Motor neuron (in vitro differentiated cells): ENCODE results near the gene RNF150. TPM values are rescaled to one million over a fixed set of nuclear protein-coding genes. Genes with fewer than 3 reads are reported as not detected.

ENCODE experiments used
- ATAC-seq, 8 experiments: fragments of 200-7000 bp; cut with Tn5 transposase; replicated peaks in 6 of 8; 2 replicates each; pipeline ENCODE4 v1.8.0; 2021; ENCODE audit warnings: mild to moderate bottlenecking in 8 of 8, moderate library complexity in 8 of 8
- H3K27ac ChIP-seq, 2 donors: fragments of 250-450 bp; sonication (Bioruptor Pico); 2 replicates each; pipeline ENCODE4 v1.9.0; 2021; ENCODE audit warnings: antibody characterized with exemption in 2 of 2, mild to moderate bottlenecking in 2 of 2, moderate library complexity in 1 of 2
- H3K4me1 ChIP-seq, 2 donors: fragments of 250-450 bp; sonication (Bioruptor Pico); replicated peaks in 1 of 2; 2 replicates each; pipeline ENCODE4 v1.6.1; 2021; ENCODE audit warnings: antibody characterized with exemption in 2 of 2, mild to moderate bottlenecking in 2 of 2, moderate library complexity in 1 of 2
- H3K4me3 ChIP-seq, 5 donors: fragments of 250-450 bp; sonication (Bioruptor Pico); 2 replicates each; pipeline ENCODE4 v1.9.0; 2021; ENCODE audit warnings: antibody characterized with exemption in 5 of 5, mild to moderate bottlenecking in 5 of 5, moderate library complexity in 4 of 5
- WGBS, 10 experiments: fragments of 450-650 bp; shearing (Covaris generic); methylation state at CpG; one replicate each; pipeline ENCODE4 v1.0.0; 2022; 5-methylcytosine and 5-hydroxymethylcytosine counted together
- in situ Hi-C, 9 experiments: fragments of 400-800 bp; cut with MboI; loops; one replicate each; pipeline ENCODE4 v1.15.0; 2021; ENCODE audit warnings: low sequenced_read_pairs in 9 of 9, low pct_unique_long_range_greater_than_20kb in 2 of 9; ENCODE audit not compliant: unreplicated experiment in 9 of 9
- total RNA-seq, 8 experiments: library from RNA; unstranded; fragments of 300-600 nt; gene quantifications; 2 replicates each; pipeline versions ENCODE4 v1.2.3 to v1.2.4, GENCODE V29; 2022

Gene RNF150
- total RNA-seq, 8 experiments from 2014 or later: 0.71 to 45.2 (median 20.0) TPM

- in situ Hi-C loops: loop anchor here in 8 of 9 experiments (10.0 to 25.0 kb wide), 3 partner anchors 267 to 505 kb away; partner anchors contain the start of genes RNF150 (in 8 of the 8) and SCOC (in 2 of the 8)
- WGBS, 10 experiments: 70 to 100% (median 85%) methylated on average over 2 to 3 of the region's 3 CpGs; no CpG with 5 or more reads in 4 of the 10 experiments
- Histone ChIP-seq H3K4me1 (peaks cover 0 to 8% of the 10 kb centered on the region in 2 donors), H3K27ac (no peak overlapping the region), H3K4me3 (no peak overlapping the region)
- no peak for ATAC-seq
Measured at GRCh38 chr4:140867356-140867755, 265.9 kb downstream of the RNF150 start.

- in situ Hi-C loops: loop anchor here in 8 of 9 experiments (10.0 to 25.0 kb wide), 3 partner anchors 268 to 504 kb away; partner anchors contain the start of genes RNF150 (in 8 of the 8) and SCOC (in 2 of the 8)
Measured at GRCh38 chr4:140866492-140867005, 266.7 kb downstream of the RNF150 start.

GRCh38 chr4:140865253-140866217 is 267.7 kb downstream of the RNF150 start:
- no peak overlapping the region for H3K4me3 ChIP-seq
- in situ Hi-C loops: loop anchor here in 8 of 9 experiments (10.0 to 25.0 kb wide), 3 partner anchors 269 to 503 kb away; partner anchors contain the start of genes RNF150 (in 8 of the 8) and SCOC (in 2 of the 8)
- WGBS, 10 experiments: 43 to 89% (median 72%) methylated on average over 2 to 7 of the region's 7 CpGs
- peak in 2 of 8 experiments; percentile 33 to 50 for ATAC-seq
- H3K4me1 ChIP-seq: peaks cover 0 to 11% of the 10 kb centered on the region in 2 donors
- no peak overlapping the region for H3K27ac ChIP-seq

More at GRCh38 chr4:140866492-140867005, 266.7 kb downstream of the RNF150 start:
- 19 to 91% (median 30%) methylated on average over 1 to 5 of the region's 5 CpGs; no CpG with 5 or more reads in 1 of the 10 experiments for WGBS, 10 experiments
- ATAC-seq: peak in 2 of 8 experiments; percentile 20 to 33
- H3K27ac ChIP-seq: no peak overlapping the region
- no peak overlapping the region for H3K4me3 ChIP-seq
- peaks cover 0 to 8% of the 10 kb centered on the region in 2 donors for H3K4me1 ChIP-seq

GRCh38 chr4:140863197-140863596 is 270.1 kb downstream of the RNF150 start:
- WGBS, 10 experiments: 50 to 100% (median 94%) methylated on average over 1 to 2 of the region's 2 CpGs; no CpG with 5 or more reads in 5 of the 10 experiments
- in situ Hi-C loops: loop anchor here in 8 of 9 experiments (10.0 to 25.0 kb wide), 3 partner anchors 272 to 501 kb away; partner anchors contain the start of genes RNF150 (in 8 of the 8) and SCOC (in 2 of the 8)
- ATAC-seq: peak in 2 of 8 experiments; percentile 47 to 65
- peaks cover 0 to 11% of the 10 kb centered on the region in 2 donors for H3K4me1 ChIP-seq
- no peak overlapping the region for H3K4me3 ChIP-seq
- H3K27ac ChIP-seq: no peak overlapping the region

- Histone ChIP-seq H3K4me1 (peaks cover 0 to 17% of the 10 kb centered on the region in 2 donors), H3K27ac (no peak overlapping the region), H3K4me3 (no peak overlapping the region)
- in situ Hi-C loops: loop anchor here in 8 of 9 experiments (10.0 to 25.0 kb wide), 3 partner anchors 273 to 500 kb away; partner anchors contain the start of genes RNF150 (in 8 of the 8) and SCOC (in 2 of the 8)
- ATAC-seq: no peak
- 0 to 100% (median 83%) methylated on average over 1 to 4 of the region's 4 CpGs; no CpG with 5 or more reads in 1 of the 10 experiments for WGBS, 10 experiments
Measured at GRCh38 chr4:140862177-140862442, 271.2 kb downstream of the RNF150 start.

- WGBS, 10 experiments: 0 to 50% (median 38%) methylated on average over 2 to 7 of the region's 7 CpGs
- ATAC-seq: peak; percentile 32 to 80 (median 60)
- H3K27ac ChIP-seq: no peak overlapping the region
- no peak overlapping the region for H3K4me3 ChIP-seq
- H3K4me1 ChIP-seq: peaks cover 5 to 20% of the 10 kb centered on the region in 2 donors
- in situ Hi-C loops: loop anchor here in 8 of 9 experiments (10.0 to 25.0 kb wide), 3 partner anchors 273 to 499 kb away; partner anchors contain the start of genes RNF150 (in 8 of the 8) and SCOC (in 2 of the 8)
Measured at GRCh38 chr4:140861359-140862176, 271.7 kb downstream of the RNF150 start.

GRCh38 chr4:140858897-140859296 is 274.4 kb downstream of the RNF150 start:
- ATAC-seq: no peak
- Histone ChIP-seq H3K4me1 (peaks cover 10 to 27% of the 10 kb centered on the region in 2 donors), H3K27ac (no peak overlapping the region), H3K4me3 (no peak overlapping the region)
- in situ Hi-C loops: loop anchor here in 6 of 9 experiments (25.0 kb wide), 2 partner anchors 278 to 497 kb away; partner anchors contain the start of genes RNF150 (in 4 of the 6) and SCOC (in 2 of the 6)
- WGBS, 10 experiments: 53 to 100% (median 80%) methylated on average over 1 to 3 of the region's 3 CpGs; no CpG with 5 or more reads in 3 of the 10 experiments

- in situ Hi-C loops: loop anchor here in 6 of 9 experiments (25.0 kb wide), 2 partner anchors 280 to 495 kb away; partner anchors contain the start of genes RNF150 (in 4 of the 6) and SCOC (in 2 of the 6)
- peak in 5 of 8 experiments; percentile 6 to 61 (median 25) for ATAC-seq
- H3K27ac ChIP-seq: peak overlapping the region in 1 of 2 donors; percentile 56
- peaks cover 10 to 27% of the 10 kb centered on the region in 2 donors for H3K4me1 ChIP-seq
- no peak overlapping the region for H3K4me3 ChIP-seq
- 0 to 100% (median 90%) methylated on average over 1 to 2 of the region's 2 CpGs; no CpG with 5 or more reads in 2 of the 10 experiments for WGBS, 10 experiments
Measured at GRCh38 chr4:140857111-140857510, 276.2 kb downstream of the RNF150 start.

GRCh38 chr4:140856621-140857062 is 276.6 kb downstream of the RNF150 start:
- in situ Hi-C loops: loop anchor here in 6 of 9 experiments (25.0 kb wide), 2 partner anchors 281 to 494 kb away; partner anchors contain the start of genes RNF150 (in 4 of the 6) and SCOC (in 2 of the 6)
- 0 to 86% (median 57%) methylated on average over 1 to 6 of the region's 6 CpGs; no CpG with 5 or more reads in 3 of the 10 experiments for WGBS, 10 experiments
- ATAC-seq: peak; percentile 54 to 85 (median 82)
- peaks cover 10 to 27% of the 10 kb centered on the region in 2 donors for H3K4me1 ChIP-seq
- peak overlapping the region in 1 of 2 donors; percentile 56 for H3K27ac ChIP-seq
- no peak overlapping the region for H3K4me3 ChIP-seq

- peaks cover 10 to 24% of the 10 kb centered on the region in 2 donors for H3K4me1 ChIP-seq
- ATAC-seq: peak in 2 of 8 experiments; percentile 46 to 57
- H3K4me3 ChIP-seq: no peak overlapping the region
- in situ Hi-C loops: loop anchor here in 6 of 9 experiments (25.0 kb wide), 2 partner anchors 283 to 492 kb away; partner anchors contain the start of genes RNF150 (in 4 of the 6) and SCOC (in 2 of the 6)
- H3K27ac ChIP-seq: no peak overlapping the region
- WGBS, 10 experiments: 0 to 44% (median 28%) methylated on average over 1 to 2 of the region's 2 CpGs; no CpG with 5 or more reads in 2 of the 10 experiments
Measured at GRCh38 chr4:140854168-140854567, 279.1 kb downstream of the RNF150 start.

- no peak overlapping the region for H3K4me3 ChIP-seq
- in situ Hi-C loops: loop anchor here in 6 of 9 experiments (25.0 kb wide), 2 partner anchors 285 to 490 kb away; partner anchors contain the start of genes RNF150 (in 4 of the 6) and SCOC (in 2 of the 6)
- ATAC-seq: no peak
- WGBS, 10 experiments: 0 to 100% (median 58%) methylated on average over 1 of the region's 1 CpG; no CpG with 5 or more reads in 4 of the 10 experiments
- H3K27ac ChIP-seq: no peak overlapping the region
- peaks cover 7 to 15% of the 10 kb centered on the region in 2 donors for H3K4me1 ChIP-seq
Measured at GRCh38 chr4:140851804-140852203, 281.5 kb downstream of the RNF150 start.
